DMS153 treated with DMSO at 0.1 percent for 48 hours (cell line): ENCODE measurements around the gene ZNF783.
"Not testable (repeated sequence)": the region's sequence is repeated elsewhere in the genome, so short reads cannot be mapped to it uniquely, and the experiment has no call there.

Experiments used
- DNase-seq: peaks from one replicate; lab custom pipeline; 2025; ENCODE audit not compliant: unreplicated experiment; lab: John Stamatoyannopoulos, UW

Gene ZNF783

DNA sequence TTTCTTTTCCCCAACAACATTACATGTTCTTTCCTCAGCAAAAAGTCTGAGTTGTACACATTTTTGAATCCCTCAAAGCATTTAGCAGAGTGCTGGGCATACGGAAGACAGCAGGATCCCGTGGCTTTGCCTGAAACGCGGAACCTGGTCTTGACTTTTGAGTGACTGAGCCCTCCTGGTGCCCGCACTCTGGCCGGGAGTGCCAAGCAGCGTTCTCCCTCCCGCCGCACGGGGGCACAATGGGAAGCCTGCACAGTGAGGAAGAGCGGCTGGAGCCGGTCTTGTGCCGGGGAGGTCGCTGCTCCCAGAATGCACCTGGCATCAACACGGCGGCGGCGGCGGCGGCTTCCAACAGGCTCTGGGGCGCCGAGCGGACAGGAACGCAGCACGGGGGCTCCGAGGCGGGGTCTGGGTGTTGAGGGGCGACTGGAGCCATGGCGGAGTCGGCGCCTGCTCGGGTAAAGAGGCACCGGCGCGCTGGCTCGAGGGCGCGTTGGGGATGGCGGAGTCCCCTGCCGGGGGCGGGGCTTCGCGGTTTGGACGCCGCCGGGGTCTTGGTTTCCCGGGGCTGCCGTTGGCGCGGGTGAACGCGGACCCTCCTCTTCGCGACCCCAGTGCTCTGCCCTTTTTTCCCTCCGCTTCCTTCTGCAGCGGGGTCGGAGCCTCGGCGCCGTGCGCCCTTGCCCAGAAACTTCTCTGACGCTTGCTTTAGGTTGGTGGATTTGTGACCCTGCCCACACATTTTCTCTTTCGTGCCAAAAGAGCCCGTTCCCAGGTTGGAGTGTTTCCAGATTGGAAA, 22.5 kb upstream of the ZNF783 start, which contains the start of gene ZNF212:
ZNF212 (plus strand) TSS at position 307 of the 799 bp plus-strand sequence; CDS start at position 435, 128 bp downstream.
- DNase-seq, result peak; percentile 83

DNA sequence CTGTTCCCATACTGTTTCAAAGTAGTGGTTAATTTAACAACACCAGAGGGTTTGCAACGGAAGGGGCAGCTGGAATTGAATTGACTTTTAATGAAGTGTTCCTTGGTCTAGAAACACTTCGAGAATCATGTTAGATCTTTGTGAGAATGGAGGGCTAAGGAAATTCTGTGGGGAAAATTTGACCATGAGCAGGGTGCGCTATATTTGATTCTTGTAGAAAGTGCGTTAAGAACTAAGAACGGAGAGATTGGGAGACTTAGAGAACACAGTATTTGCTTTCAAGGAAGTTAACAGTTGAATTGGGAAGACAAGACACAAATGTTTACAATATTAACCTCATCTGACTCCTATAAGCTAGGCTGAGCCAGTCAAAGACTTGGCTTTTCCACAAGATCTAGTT, 21.4 kb upstream of the ZNF783 start:
- no peak for DNase-seq

DNA sequence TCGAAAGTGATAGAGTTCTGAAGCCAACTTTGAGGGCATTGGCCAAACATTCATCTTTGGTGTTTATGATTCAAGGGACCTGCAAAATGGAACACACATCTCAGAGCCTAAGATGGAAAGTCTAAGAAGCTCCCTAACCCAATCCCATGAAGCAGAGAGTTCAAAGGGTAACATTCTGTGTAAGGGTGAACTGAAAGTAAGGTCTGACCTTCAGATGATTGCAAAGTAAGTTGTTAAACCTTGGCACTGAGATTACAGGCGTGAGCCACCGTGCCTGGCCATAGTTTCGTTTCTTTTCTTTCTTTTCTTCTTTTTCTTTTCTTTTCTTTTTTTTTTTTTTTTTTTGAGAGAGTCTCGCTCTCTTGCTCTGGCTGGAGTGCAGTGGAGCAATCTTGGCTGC, 20.3 kb upstream of the ZNF783 start:
- no peak for DNase-seq

DNA sequence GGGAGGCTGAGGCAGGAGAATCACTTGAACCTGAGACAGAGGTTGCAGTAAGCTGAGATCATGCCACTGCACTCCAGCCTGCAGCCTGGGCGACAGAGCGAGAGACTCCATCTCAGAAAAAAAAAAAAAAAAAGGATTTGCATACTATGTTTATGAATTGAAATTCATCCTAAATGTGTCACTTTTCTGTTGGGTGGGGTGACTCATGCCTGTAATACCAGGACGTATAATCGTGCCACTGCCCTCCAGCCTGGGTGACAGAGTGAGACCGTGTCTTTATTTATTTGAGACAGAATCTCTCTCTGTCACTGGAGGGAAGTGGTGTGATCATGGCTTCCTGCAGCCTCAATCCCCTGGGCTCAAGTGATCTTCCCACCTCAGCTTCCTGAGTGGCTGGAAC, 16.8 kb upstream of the ZNF783 start:
- no peak for DNase-seq

DNA sequence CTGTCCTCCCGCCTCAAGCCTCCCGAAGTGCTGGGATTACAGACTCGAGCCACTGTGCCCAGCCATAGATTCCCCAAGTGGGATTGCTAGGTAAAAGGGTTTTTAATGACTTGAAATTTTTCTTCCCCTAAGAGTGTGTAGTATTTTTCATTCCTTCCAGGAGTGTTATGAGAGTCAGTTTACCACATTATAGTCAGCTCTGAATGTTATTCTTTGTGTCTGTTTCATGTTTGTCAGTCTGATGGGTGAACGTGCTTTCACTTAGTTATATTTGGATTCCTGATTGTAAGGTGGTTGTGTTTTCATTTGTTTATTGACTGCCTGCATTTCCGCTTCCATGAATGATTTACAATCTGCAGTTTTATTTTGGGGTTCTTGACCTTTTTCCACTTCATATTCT, 16.3 kb upstream of the ZNF783 start:
- no peak for DNase-seq

DNA sequence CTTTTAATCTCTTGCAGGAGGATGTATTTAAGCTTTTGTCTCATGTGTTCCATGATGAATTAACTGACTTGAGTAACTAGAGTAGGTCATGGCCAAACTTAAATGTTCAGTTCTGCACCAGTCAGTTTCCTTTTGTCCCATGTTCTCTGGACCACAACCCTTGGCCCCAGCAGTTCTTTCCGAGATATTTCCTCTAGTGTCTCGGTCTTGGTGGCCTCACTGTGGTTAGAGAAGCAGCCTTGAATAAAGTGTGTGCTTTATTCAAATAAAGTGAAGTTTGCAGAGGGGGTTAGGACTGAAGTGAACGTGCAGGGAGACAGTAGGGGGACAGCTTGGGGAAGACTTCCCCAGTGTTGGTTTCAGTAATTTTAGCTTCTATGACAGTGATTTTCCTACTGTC, 13.2 kb upstream of the ZNF783 start:
- DNase-seq, result no peak

DNA sequence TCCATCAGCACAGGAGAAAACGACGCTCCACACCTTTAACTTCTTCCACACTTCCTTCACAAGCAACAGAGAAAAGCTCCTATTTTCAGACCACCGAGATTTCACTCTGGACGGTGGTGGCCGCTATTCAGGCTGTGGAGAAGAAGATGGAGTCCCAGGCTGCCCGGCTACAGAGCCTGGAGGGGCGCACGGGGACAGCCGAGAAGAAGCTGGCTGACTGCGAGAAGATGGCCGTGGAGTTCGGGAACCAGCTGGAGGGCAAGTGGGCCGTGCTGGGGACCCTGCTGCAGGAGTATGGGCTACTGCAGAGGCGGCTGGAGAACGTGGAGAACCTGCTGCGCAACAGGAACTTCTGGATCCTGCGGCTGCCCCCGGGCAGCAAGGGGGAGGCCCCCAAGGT, 11.8 kb upstream of the ZNF783 start:
- not testable (repeated sequence) for DNase-seq

DNA sequence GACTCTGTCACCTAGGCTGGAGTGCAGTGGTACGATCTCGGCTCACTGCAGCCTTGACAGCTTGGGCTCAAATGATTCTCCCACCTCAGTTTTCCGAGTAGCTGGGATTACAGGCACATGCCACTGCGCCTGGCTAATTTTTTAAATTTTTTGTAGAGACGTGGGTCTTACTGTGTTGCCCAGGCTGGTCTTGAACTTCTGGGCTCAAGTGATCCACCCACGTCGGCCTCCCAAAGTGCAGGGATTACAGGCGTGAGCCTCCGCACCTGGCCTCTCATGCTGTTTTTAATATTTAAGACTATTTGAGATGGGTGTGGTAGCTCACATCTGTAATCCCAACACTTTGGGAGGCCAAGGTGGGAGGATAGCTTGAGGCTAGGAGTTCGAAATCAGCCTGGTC, 10.5 kb upstream of the ZNF783 start:
- DNase-seq, result not testable (repeated sequence)

DNA sequence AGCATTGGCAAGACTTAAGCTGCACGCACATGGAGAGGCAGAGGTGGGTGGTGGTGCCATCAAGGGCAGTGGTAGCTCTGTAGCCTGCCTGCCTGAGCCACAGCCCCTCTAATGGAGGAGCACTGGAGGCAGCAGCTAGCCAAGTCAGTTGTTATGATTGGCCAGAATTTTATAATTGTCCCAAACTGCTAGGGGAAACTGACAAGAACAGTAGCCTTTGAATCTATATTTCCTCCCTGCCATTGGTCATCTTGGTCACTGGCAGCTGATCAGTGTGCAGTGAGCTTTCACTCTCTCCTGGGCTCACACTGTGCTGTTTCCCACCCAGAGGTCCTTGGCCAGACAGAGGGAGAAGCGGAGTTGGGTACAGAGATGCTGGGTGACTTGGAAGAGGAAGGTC, 9.6 kb upstream of the ZNF783 start:
- DNase-seq, result no peak

DNA sequence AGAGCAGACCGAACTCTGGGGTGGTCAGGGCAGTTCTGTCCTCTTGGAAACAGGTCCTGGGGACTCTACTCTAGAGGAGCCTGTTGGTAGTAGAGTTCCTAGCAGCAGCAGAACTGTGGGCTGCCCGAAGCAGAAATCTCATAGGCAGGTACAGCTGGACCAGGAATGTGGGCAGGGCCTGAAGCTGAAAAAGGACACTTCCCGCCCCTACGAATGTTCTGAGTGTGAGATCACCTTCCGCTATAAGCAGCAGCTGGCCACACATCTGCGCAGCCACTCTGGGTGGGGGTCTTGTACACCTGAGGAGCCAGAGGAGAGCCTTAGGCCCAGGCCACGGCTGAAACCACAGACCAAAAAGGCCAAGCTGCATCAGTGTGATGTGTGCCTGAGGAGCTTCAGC, 8.3 kb upstream of the ZNF783 start:
- no peak for DNase-seq

DNA sequence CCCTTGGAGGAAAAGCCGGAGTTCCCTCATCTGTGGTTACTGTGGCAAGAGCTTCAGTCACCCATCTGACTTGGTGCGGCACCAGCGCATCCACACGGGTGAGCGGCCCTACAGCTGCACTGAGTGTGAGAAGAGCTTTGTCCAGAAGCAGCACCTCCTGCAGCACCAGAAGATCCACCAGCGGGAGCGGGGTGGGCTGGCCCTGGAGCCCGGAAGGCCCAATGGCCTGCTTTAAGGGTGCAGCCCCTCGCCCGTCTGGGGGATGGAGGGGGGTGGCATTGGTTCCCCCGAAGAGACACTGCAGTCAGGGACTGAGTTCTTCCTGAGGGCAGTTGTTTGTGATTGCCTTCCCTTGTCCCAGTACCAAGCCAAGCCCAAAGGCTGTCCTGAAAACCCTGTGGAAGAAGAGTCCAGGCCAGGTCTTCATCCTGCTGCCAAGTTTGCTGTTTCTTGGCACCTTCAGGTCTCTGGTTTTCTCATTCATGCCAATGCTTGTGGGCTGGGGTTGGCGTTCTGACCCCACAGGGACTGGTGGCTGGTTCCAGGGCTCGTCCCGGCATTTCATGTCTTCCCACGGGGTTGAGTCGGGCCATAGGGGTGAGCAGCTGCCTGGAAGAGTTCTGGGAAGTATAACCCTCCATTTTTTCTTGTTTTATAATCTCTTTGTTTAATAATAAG, 7.7 kb upstream of the ZNF783 start:
- DNase-seq, result no peak

DNA sequence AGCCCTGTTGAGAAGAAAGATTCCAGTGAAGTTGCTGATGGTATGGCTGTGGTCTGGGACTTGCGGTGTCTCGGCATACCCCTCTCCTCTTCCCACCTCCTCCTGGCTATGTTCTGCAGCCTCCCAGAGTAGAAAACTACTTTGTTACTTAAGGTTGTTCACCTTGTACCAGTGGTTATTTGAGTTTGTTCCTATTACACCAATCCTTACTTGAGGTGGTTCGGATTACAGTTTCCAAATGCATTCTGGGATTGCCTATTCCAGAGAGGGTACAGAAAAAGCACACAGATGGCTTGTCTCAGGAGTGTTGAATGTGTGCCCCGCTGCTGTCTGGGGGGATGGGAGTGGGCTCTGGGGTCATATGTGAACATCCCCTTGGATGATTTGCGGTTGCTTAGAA, 6.8 kb upstream of the ZNF783 start:
- DNase-seq, result no peak

DNA sequence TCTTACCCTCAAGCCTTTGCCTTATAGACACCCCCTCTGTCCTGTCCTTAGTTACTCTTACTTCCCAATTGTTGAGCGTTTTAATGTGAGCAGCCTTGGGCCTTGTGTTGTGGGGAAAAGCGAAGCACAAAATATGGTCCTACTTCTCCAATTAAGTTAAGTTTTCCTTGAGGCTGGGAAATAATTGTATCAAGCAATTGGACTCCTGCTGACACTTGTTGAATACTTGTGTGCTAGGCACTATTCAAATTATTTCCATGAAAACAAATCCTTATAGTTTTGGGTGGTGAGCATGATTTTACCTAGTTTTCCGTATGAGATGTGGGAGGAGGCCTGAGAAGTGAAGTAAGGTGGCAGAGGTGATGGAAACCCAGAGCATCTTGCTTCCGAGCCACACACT, 5.4 kb upstream of the ZNF783 start:
- DNase-seq, result no peak

DNA sequence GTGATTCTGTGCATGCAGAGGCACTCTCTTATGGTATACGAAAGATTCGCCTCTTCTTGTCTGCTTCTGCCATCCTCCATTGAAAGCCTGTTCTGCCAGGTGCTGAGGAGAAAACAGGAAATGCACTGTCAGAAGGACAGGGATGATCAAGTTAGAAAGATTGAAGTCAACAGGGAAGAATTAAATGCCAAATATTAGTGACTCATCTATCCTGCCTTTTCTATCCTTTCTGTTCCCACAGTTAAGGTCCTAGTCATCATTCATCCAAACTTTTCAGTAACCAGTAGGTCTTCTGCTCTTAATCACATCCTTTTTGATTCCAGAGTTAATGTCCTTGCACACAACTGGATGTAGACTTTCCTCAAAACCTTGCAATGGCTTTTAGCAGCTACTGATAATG, 4.8 kb upstream of the ZNF783 start:
- DNase-seq, result no peak

DNA sequence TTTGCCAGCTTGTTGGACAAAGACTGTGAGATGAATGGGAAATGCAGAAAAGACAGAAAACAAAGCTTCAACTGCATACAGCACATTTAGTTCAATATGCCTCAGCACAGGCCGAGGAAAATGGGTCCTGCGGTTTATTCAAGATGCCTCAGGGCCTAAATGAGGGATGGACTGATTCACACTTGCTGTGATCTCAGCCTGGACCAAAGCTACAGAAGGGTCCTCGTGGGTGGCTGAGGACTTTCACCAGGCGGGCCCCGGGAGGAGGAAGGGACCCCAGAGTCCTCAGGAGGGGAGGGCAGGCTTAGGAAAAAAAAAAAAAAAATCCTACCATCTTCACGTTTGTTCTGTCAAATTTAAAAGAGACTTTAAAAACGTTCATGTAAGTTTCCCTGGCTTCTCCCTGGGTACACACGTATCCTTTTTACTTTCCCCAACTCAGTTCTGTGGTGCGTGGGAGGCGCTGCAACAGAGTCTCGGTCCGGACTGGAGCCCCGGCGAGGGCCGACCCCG, 624 bp upstream of the ZNF783 start:
- no peak for DNase-seq

DNA sequence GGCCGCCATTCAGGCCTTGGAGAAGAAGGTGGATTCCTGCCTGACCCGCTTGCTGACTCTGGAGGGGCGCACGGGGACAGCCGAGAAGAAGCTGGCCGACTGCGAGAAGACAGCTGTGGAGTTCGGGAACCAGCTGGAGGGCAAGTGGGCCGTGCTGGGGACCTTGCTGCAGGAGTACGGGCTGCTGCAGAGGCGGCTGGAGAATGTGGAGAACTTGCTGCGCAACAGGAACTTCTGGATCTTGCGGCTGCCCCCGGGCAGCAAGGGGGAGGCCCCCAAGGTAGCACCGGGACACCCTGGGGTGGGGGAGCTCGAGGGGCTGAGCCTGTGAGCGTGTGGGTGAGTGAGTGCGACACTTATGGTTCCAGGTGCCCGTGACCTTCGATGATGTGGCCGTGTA, 4.5 kb downstream of the ZNF783 start:
- DNase-seq, result no peak

DNA sequence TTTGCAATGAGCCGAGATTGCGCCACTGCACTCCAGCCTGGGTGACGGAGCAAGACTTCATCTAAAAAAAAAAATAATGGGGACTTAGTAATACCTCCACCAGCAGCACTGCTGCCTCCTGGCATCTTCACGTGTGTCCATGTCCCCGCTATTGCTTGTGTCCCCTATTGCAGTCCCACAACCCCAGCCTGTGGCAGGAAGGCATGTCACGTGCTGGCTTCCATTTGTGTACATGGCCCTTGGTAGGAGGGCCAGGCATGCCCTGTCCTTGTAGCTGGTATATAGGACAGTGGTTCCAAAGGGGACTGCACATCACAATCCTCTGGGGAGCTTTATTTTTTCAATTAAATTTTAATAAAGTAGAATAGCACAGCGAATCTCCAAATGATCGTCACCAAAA, 5.7 kb downstream of the ZNF783 start:
- no peak for DNase-seq

DNA sequence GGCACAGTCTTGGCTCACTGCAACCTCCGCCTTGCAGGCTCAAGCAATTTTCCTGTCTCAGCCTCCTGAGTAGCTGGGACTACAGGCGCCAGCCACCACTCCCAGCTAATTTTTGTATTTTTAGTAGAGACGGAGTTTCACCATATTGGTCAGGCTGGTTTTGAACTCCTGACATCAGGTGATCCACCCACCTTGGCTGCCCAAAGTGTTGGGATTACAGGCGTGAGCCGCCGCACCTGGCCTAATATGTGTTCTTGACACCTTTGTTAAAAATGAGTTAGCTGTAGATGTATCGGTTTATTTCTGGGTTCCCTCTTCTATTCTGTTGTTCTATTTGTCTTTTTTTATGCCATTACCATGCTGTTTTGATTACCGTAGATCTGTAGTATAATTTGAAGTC, 12.4 kb downstream of the ZNF783 start:
- not testable (repeated sequence) for DNase-seq

DNA sequence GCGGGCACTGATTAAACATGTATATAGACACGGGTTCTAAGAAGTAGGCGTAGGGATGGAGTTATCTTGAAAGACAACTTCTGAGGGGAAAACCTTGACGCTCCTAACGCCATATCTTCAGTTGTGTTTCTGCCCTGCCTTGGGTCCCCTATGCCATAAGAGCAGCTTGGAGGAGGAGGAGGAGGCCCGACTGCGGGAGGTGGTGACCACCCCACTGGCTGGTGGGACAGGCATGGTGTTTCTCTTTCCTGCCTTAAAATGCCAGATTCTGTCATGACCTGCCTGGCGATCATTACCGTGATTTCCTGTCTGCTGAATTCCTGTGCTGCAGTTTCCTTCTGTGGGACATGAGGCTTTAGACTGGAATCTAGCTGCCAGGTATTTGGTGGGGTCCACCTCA, 15.9 kb downstream of the ZNF783 start:
- no peak for DNase-seq

DNA sequence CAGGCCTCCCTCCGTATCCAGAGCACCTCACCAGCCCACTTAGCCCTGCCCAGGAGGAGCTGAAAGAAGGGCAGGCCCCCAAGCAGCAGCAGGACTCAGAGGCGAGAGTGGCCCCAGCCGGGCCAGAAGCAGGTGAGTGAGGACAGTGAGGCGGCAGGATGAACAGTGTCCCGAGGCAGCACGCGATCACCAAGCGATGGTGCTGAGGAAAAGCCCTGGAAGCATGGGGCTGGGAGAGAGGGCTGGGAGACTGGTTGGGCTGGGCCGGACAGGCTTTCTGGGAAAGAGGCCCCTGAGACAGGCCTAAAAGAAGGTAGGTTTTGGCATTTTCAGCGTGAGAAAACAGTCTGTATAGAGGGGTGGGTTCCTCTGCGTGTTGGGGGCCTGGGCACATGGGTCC, 16.4 kb downstream of the ZNF783 start:
- DNase-seq, result no peak

DNA sequence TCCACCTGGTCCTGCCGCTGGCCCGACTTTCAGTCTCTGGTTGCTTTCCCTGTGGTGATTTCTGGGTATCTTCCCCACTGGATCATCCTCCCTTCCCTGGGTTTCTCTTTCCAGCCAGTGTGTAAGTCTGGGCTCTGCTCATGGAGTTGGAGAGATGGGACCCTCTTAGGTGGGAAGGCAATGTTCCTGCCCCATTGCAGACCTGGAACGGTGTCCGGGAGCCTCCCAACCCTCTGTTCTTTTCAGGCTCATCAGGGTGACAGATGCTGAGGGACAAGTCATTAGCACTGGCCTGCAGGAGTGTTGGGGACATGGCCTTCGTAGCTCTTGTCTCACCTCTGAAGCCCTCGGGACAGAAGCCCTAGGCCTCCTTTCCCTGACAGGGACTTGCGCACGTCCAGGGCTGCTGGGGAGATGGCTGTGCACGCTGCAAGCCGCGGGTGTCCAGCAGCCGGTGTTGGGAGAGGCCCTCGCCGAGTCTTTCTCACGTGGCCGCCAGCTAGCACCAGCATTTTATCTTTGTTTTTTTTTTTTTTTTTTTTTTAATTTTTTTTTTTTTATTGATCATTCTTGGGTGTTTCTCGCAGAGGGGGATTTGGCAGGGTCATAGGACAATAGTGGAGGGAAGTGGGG, 17.2 kb downstream of the ZNF783 start:
- no peak for DNase-seq

DNA sequence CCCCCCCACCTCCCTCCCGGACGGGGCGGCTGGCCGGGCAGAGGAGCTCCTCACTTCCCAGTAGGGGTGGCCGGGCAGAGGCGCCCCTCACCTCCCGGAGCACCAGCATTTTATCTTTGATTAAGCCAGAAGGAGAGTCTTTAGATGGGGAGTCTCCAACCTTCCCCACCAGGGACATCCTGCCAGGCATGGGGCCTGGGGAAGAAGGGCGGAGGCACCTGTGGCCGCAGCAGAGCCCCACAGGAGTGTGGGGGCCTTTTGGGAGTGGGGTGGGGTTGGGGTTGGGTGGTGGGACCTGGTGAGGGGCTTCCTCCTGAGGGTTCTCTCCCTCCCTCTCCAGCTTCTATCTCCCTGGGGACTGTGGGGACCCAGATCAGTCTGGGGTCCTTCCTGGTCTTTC, 18.2 kb downstream of the ZNF783 start:
- DNase-seq, result no peak
